MCF 10A (cell line): ENCODE data around the gene TRAPPC2L. TPM values are rescaled to one million over a fixed set of nuclear protein-coding genes. Genes with fewer than 3 reads are reported as not detected.

ENCODE experiments used
- BruUV-seq: library from RNA; stranded (reverse); fragments of 400-500 nt; replicated peaks from 2 replicates; lab custom pipeline; 2021; lab: Mats Ljungman, UMichigan
- CTCF ChIA-PET: fragments of 300-600 bp; sonication (Branson Sonifier 250); formaldehyde crosslinking; extraction: SDS; loops from one replicate; lab custom pipeline; 2021; ENCODE audit warnings: antibody characterized with exemption, inconsistent platforms; lab: Yijun Ruan, JAX
- POLR2A ChIA-PET: fragments of 300-600, 350-650 bp; sonication (Branson Sonifier 250); formaldehyde crosslinking; extraction: SDS; loops from one replicate; lab custom pipeline; 2020; ENCODE audit warnings: antibody characterized with exemption, inconsistent platforms; lab: Yijun Ruan, JAX
- DNase-seq: peaks from one replicate; pipeline ENCODE4 v3.0.0-alpha.2; 2018; ENCODE audit not compliant: unreplicated experiment
- H3K27ac Mint-ChIP-seq: one replicate; pipeline ENCODE4 v1.8.0; 2022; ENCODE audit warnings: mild to moderate bottlenecking, low read depth, mixed read lengths; ENCODE audit not compliant: unreplicated experiment
- H3K27me3 Mint-ChIP-seq: one replicate; pipeline ENCODE4 v1.8.0; 2022; ENCODE audit warnings: mixed read lengths; ENCODE audit not compliant: insufficient read depth, unreplicated experiment
- H3K36me3 Mint-ChIP-seq: one replicate; pipeline ENCODE4 v1.8.0; 2022; ENCODE audit warnings: mild to moderate bottlenecking, moderate library complexity, mixed read lengths; ENCODE audit not compliant: insufficient read depth, unreplicated experiment
- H3K4me1 Mint-ChIP-seq: one replicate; pipeline ENCODE4 v1.8.0; 2022; ENCODE audit warnings: mixed read lengths; ENCODE audit not compliant: insufficient read depth, unreplicated experiment
- H3K4me3 Mint-ChIP-seq: one replicate; pipeline ENCODE4 v1.8.0; 2022; ENCODE audit warnings: mild to moderate bottlenecking, moderate library complexity, mixed read lengths; ENCODE audit not compliant: unreplicated experiment
- H3K9me3 Mint-ChIP-seq: one replicate; pipeline ENCODE4 v1.8.0; 2022; ENCODE audit warnings: mixed read lengths; ENCODE audit not compliant: unreplicated experiment
- intact Hi-C: fragments of 100-400 bp; cut with micrococcal nuclease; formaldehyde crosslinking; loops from 2 replicates; pipeline ENCODE4 v1.14.1; 2022
- total RNA-seq: library from RNA; stranded (reverse); gene quantifications from 2 replicates; pipeline ENCODE4 v1.2.3, GENCODE V29; 2022
- TF ChIP-seq, protein P1 (sequence below): fragments of 200-600 bp; IDR thresholded peaks from one replicate; pipeline ENCODE4 v1.8.0; 2022; ENCODE audit warnings: antibody characterized with exemption, mild to moderate bottlenecking; ENCODE audit not compliant: unreplicated experiment

TRAPPC2L gene
- total RNA-seq, 1 experiment from 2014 or later, result 35.6 TPM

DNA sequence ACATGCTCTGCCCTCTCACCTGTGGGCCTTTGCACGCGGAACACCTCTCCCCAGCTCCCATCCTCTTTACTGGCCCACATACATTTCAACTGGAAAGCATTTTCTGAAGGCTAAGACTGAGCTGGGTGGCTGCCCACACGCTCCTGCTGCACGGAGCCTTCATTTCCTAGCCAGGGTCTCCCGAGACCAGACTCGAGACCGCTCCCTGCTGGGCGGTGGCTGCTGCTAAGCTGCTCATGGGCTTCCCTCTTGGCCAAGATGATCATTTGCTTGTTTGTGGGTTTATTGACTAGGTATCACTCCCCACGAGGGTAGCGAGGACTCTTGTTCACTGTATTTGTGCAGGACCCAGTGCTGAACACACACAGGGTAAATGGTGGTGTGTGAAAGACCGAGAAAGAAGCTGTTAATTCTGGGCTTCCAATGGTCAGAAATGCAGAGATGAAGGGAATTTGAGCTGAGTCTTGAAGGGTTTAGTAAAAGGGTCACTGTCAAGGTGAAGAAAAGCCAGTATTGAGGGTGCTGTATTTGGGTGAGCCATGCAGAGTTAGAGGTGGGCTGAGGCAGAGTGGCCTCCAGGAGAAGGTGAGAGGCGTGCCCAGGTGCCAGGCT lies 907 bp downstream of the TRAPPC2L start:
- BruUV-seq, result TSS peak; percentile 32
- TF ChIP-seq, protein P1, sequence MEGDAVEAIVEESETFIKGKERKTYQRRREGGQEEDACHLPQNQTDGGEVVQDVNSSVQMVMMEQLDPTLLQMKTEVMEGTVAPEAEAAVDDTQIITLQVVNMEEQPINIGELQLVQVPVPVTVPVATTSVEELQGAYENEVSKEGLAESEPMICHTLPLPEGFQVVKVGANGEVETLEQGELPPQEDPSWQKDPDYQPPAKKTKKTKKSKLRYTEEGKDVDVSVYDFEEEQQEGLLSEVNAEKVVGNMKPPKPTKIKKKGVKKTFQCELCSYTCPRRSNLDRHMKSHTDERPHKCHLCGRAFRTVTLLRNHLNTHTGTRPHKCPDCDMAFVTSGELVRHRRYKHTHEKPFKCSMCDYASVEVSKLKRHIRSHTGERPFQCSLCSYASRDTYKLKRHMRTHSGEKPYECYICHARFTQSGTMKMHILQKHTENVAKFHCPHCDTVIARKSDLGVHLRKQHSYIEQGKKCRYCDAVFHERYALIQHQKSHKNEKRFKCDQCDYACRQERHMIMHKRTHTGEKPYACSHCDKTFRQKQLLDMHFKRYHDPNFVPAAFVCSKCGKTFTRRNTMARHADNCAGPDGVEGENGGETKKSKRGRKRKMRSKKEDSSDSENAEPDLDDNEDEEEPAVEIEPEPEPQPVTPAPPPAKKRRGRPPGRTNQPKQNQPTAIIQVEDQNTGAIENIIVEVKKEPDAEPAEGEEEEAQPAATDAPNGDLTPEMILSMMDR, result peak; percentile 72
- Mint-ChIP-seq H3K4me1 (peaks cover 18% of the 10 kb centered on the region), H3K36me3 (peaks cover 13% of the 10 kb centered on the region), H3K27ac (peak overlapping the region; percentile 49), H3K27me3 (no peaks in the 10 kb centered on the region), H3K4me3 (peak overlapping the region; percentile 83), H3K9me3 (no peaks in the 10 kb centered on the region)
- DNase-seq, result peak; percentile 67
- ChIA-PET POLR2A (interaction anchor here (0.5 to 3.8 kb wide), 16 partner anchors 19 to 907 kb away, joined by 3 to 42 read pairs (median 5); partner anchors contain the start of genes ACSF3, APRT, BANP and PIEZO1), CTCF (interaction anchor here (0.6 to 5.1 kb wide), 19 partner anchors 8 to 1392 kb away, joined by 3 to 47 read pairs (median 4); partner anchors contain the start of genes APRT and MVD)
- intact Hi-C loops, result loop anchor here (1.0 kb wide), 1 partner anchor 46 kb away; no protein-coding TSS in a partner anchor

DNA sequence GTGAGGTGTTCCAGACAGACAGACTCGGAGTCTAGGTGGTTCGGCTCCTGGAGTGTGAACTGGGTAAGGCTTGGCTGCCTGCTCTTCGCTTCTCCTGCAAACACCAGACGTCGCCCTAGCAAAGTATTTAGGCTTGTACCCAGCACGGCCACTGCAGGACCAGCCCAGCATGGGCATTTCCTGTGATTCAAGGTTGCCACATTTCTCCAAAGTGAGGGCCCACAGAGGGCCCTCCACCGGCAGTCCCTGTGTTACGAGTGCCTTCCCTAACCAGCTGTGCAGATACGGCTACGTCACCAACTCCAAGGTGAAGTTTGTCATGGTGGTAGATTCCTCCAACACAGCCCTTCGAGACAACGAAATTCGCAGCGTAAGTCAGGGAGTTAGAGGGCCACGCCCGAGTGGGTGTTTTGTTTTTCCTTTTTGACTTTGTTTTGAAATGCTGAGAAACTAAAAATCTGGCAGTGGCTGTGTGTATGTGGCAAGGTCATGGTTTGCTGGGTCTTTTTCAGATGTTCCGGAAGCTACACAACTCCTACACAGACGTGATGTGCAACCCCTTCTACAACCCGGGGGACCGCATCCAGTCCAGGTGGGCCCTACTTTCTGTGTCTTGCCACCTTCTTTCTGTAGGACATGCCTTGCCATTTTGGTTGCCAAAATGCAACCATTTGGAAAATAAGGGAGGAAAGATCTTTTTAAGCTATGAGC lies 2.6 kb downstream of the TRAPPC2L start:
- Mint-ChIP-seq H3K9me3 (no peaks in the 10 kb centered on the region), H3K4me1 (peaks cover 18% of the 10 kb centered on the region), H3K4me3 (no peak overlapping the region), H3K27me3 (no peaks in the 10 kb centered on the region), H3K27ac (no peak overlapping the region), H3K36me3 (peaks cover 9% of the 10 kb centered on the region)
- no TSS peak for BruUV-seq
- POLR2A ChIA-PET, result no interaction called here
- peak; percentile 20 for DNase-seq
- CTCF ChIA-PET, result interaction anchor here (0.6 to 5.1 kb wide), 2 partner anchors 42 to 45 kb away, joined by 3 to 47 read pairs; partner anchors contain the start of gene APRT
- intact Hi-C loops, result no loop called here
- TF ChIP-seq, protein P1, result no peak

DNA sequence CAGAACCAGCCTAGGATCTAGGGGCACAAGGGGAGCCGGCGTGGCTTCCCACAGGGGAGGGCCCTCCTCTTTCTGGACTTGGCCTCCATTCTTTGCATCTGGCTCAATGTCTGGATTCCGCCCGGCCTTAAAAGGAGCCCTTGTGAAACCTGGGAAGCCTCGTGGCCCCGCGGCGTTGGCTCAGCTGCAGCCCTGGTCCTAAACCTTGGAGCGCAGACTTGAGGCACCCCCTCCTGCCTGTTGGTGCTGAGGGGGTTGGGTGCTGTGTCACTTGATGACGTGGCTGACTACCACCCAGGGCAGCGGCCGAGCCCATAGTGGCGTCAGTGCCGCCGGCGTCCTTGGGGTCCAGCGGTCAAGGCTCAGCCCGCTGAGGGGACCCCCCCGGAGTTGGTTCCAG lies 4.4 kb downstream of the TRAPPC2L start:
- BruUV-seq, result no TSS peak
- H3K9me3 Mint-ChIP-seq, result no peaks in the 10 kb centered on the region
- H3K4me3 Mint-ChIP-seq, result no peak overlapping the region
- H3K27ac Mint-ChIP-seq, result no peak overlapping the region
- no peaks in the 10 kb centered on the region for H3K27me3 Mint-ChIP-seq
- H3K4me1 Mint-ChIP-seq, result peaks cover 10% of the 10 kb centered on the region
- DNase-seq, result no peak
- peaks cover 9% of the 10 kb centered on the region for H3K36me3 Mint-ChIP-seq
- TF ChIP-seq, protein P1, result no peak
- CTCF ChIA-PET, result interaction anchor here (0.6 to 1.0 kb wide), 2 partner anchors 31 to 73 kb away, joined by 3 read pairs; no protein-coding TSS in a partner anchor
- intact Hi-C loops, result no loop called here
- POLR2A ChIA-PET, result no interaction called here

DNA sequence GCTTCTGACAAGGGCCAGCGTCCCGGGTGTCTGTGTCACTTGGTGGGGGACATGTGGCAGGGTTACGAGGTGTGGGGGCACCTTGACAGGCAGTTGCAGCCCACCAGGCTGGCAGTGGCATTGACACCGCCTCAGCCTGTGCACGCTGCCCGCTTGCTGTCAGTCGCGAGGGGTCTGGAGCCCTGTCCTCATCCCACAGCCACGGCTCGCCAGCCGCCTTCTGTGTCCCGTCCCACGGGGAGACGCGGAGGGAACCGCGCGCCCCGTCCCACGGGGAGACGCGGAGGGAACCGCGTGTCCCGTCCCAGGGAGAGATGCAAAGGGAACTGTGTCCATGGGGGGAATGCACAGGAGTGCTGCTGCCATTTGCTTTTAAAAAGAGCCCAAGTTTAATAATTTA lies 6.0 kb downstream of the TRAPPC2L start:
- Mint-ChIP-seq H3K4me3 (no peak overlapping the region), H3K27me3 (peaks cover under 1% of the 10 kb centered on the region), H3K36me3 (peaks cover 9% of the 10 kb centered on the region), H3K9me3 (no peaks in the 10 kb centered on the region), H3K27ac (no peak overlapping the region), H3K4me1 (peaks cover 7% of the 10 kb centered on the region)
- no peak for DNase-seq
- intact Hi-C loops, result no loop called here
- ChIA-PET POLR2A (no interaction called here), CTCF (interaction anchor here (0.6 to 1.2 kb wide), 2 partner anchors 50 to 56 kb away, joined by 3 to 4 read pairs; no protein-coding TSS in a partner anchor)
- TF ChIP-seq, protein P1, result no peak
- no TSS peak for BruUV-seq
